ENCODE results near the gene WWC2. TPM values are rescaled to one million over a fixed set of nuclear protein-coding genes. Genes with fewer than 3 reads are reported as not detected.

The WWC2 gene
- total RNA-seq, 1 donor from 2014 or later, result 18.2 TPM

DNA sequence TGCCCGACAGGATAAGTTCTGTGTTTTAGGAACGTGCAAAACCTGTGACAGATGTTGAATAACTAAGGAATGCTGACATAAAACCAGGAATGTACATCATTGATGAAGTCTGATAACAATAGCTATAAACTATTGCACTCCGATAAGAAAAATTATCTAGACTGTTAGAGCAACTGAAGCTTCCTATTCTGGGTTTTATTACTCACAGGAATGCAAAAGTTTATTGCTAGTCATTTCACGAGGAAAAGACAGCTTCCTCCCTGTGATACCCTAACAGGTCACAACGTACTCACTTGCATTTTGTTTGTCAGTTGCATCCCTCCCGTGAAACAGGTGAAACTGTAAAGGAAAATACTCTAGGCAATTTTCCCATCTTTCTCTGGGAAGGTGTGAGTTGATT lies 155.1 kb downstream of the WWC2 start:
- Mint-ChIP-seq H3K4me1 (ENCODE audit: low read depth, unreplicated experiment) (peaks cover 10% of the 10 kb centered on the region), H3K36me3 (ENCODE audit: unreplicated experiment) (no peaks in the 10 kb centered on the region), H3K9me3 (ENCODE audit: unreplicated experiment) (no peaks in the 10 kb centered on the region), H3K4me3 (ENCODE audit: unreplicated experiment) (no peak overlapping the region), H3K27me3 (ENCODE audit: unreplicated experiment) (peaks cover 2% of the 10 kb centered on the region), H3K27ac (ENCODE audit: unreplicated experiment) (no peak overlapping the region)
- DNase-seq, result no peak
- TF ChIP-seq, protein P1, sequence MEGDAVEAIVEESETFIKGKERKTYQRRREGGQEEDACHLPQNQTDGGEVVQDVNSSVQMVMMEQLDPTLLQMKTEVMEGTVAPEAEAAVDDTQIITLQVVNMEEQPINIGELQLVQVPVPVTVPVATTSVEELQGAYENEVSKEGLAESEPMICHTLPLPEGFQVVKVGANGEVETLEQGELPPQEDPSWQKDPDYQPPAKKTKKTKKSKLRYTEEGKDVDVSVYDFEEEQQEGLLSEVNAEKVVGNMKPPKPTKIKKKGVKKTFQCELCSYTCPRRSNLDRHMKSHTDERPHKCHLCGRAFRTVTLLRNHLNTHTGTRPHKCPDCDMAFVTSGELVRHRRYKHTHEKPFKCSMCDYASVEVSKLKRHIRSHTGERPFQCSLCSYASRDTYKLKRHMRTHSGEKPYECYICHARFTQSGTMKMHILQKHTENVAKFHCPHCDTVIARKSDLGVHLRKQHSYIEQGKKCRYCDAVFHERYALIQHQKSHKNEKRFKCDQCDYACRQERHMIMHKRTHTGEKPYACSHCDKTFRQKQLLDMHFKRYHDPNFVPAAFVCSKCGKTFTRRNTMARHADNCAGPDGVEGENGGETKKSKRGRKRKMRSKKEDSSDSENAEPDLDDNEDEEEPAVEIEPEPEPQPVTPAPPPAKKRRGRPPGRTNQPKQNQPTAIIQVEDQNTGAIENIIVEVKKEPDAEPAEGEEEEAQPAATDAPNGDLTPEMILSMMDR (IDR thresholded peaks at IDR 0.05; ENCODE audit: partially characterized antibody, unreplicated experiment), result no peak

DNA sequence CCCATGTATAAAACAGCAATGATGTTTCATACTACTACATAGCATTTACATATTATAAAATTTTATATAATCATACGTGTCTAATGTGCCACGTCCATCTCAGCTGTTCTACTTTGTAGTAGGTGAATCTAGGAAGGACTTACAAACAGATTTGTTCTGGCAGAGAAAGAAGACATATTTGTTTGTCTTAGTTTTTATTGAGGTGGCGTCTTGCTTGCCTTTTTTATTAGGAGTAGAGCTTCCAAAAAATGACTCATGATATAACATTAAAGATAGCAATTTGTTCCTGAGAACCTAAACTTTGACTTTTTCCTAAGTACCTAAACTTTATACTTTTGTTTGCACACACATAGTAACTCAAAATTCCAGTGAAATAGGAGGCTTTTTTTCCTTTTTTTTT lies 156.4 kb downstream of the WWC2 start:
- no peak for DNase-seq
- peaks cover 10% of the 10 kb centered on the region for H3K4me1 Mint-ChIP-seq (ENCODE audit: low read depth, unreplicated experiment)
- H3K9me3 Mint-ChIP-seq (ENCODE audit: unreplicated experiment), result no peaks in the 10 kb centered on the region
- TF ChIP-seq, protein P1 (IDR thresholded peaks at IDR 0.05; ENCODE audit: partially characterized antibody, unreplicated experiment), result no peak
- H3K27me3 Mint-ChIP-seq (ENCODE audit: unreplicated experiment), result peaks cover 2% of the 10 kb centered on the region
- no peaks in the 10 kb centered on the region for H3K36me3 Mint-ChIP-seq (ENCODE audit: unreplicated experiment)
- H3K4me3 Mint-ChIP-seq (ENCODE audit: unreplicated experiment), result no peak overlapping the region
- H3K27ac Mint-ChIP-seq (ENCODE audit: unreplicated experiment), result no peak overlapping the region

DNA sequence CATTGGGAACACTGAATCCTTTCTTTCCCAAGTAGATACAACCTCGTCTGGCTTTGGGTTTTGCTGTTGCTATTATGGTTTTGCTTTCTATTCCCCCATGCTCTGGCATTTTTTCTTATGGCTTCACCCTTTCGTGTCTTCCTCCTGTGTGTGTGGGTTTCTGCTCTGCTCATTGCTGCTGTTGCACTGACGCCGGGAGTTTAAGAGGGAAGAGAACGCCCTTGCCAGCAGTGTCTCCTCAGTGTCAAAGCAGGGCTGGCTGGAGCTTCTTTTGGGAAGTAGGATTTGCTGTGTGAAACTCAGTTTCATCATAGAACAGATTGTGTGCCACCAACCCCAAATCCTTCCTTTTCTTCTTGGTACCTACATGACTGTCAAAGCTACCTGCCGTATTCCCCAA lies 157.3 kb downstream of the WWC2 start:
- H3K4me1 Mint-ChIP-seq (ENCODE audit: low read depth, unreplicated experiment), result peaks cover 10% of the 10 kb centered on the region
- no peak overlapping the region for H3K27ac Mint-ChIP-seq (ENCODE audit: unreplicated experiment)
- H3K9me3 Mint-ChIP-seq (ENCODE audit: unreplicated experiment), result peaks cover 2% of the 10 kb centered on the region
- no peak for DNase-seq
- peaks cover 2% of the 10 kb centered on the region for H3K27me3 Mint-ChIP-seq (ENCODE audit: unreplicated experiment)
- H3K4me3 Mint-ChIP-seq (ENCODE audit: unreplicated experiment), result no peak overlapping the region
- no peaks in the 10 kb centered on the region for H3K36me3 Mint-ChIP-seq (ENCODE audit: unreplicated experiment)
- TF ChIP-seq, protein P1 (IDR thresholded peaks at IDR 0.05; ENCODE audit: partially characterized antibody, unreplicated experiment), result no peak

DNA sequence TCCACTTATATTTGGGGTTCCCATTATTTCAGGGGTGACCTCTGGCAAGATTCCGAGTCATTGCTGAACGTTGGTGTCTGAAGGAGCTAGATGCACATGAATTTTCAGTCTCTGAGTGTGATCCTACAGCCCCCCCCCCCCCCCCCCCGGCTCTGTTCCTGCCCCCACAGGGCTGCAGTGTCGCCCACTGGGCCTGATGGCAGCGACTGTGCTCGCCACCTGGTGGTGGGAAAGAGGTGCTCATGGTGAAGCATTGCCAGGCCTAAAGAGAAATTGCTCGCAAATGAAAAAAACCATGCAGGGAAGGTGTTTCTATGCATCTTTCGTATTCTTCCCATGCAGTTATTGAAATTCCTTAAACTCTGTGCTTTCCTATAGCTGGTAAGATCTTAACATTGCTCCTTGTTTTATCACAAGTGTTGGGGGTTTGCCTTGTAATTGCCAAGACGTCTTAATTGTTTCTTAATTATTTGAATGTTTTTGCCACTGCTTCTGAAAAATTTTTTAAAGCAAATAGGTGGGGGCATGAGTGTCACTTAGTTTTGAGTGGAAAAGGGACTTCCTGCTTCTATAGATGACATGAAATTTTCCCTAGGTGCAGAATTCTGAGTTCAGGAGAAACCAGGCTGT lies 157.8 kb downstream of the WWC2 start:
- H3K36me3 Mint-ChIP-seq (ENCODE audit: unreplicated experiment), result no peaks in the 10 kb centered on the region
- TF ChIP-seq, protein P1 (IDR thresholded peaks at IDR 0.05; ENCODE audit: partially characterized antibody, unreplicated experiment), result peak; percentile 87
- H3K9me3 Mint-ChIP-seq (ENCODE audit: unreplicated experiment), result peaks cover 2% of the 10 kb centered on the region
- no peak overlapping the region for H3K4me3 Mint-ChIP-seq (ENCODE audit: unreplicated experiment)
- H3K27ac Mint-ChIP-seq (ENCODE audit: unreplicated experiment), result no peak overlapping the region
- H3K27me3 Mint-ChIP-seq (ENCODE audit: unreplicated experiment), result peaks cover 2% of the 10 kb centered on the region
- peaks cover 10% of the 10 kb centered on the region for H3K4me1 Mint-ChIP-seq (ENCODE audit: low read depth, unreplicated experiment)
- peak; percentile 76 for DNase-seq

DNA sequence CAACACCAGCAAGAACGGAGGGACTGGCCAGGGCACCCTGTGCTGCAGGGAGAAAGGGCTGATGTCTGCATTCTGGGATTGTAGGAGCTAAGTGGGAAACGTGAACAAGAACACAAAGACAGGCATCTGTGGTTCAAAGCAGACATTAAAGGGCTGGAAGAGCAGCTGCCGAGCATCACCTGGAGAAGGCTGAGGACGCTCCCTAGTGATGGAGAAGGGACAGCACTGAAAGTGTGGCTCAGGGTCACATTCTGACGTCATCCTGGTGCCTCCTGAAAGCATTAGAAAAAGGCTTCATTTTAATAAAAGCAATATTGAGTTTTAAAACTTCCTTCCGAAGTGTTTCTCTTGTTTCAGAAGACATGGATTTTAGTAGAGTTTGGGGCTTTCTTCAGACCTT lies 158.8 kb downstream of the WWC2 start:
- Mint-ChIP-seq H3K9me3 (ENCODE audit: unreplicated experiment) (peaks cover 2% of the 10 kb centered on the region), H3K4me3 (ENCODE audit: unreplicated experiment) (no peak overlapping the region), H3K4me1 (ENCODE audit: low read depth, unreplicated experiment) (peaks cover 16% of the 10 kb centered on the region), H3K27ac (ENCODE audit: unreplicated experiment) (peak overlapping the region; percentile 56), H3K27me3 (ENCODE audit: unreplicated experiment) (peaks cover 2% of the 10 kb centered on the region), H3K36me3 (ENCODE audit: unreplicated experiment) (no peaks in the 10 kb centered on the region)
- DNase-seq, result no peak
- TF ChIP-seq, protein P1 (IDR thresholded peaks at IDR 0.05; ENCODE audit: partially characterized antibody, unreplicated experiment), result no peak
